ENCODE results near the gene COL3A1.

COL3A1 gene

GRCh38 chr2:188974164-188974563 lies at the start of gene COL3A1:
Gene COL3A1, plus strand, starts transcription at chr2:188974373. Its CDS starts 117 bp downstream, at chr2:188974490.
- Histone ChIP-seq H4K20me1 (ENCODE audit: insufficient read depth, low read length, poor library complexity, severe bottlenecking) (no peaks in the 10 kb centered on the region), H3K9ac (ENCODE audit: low read depth, low read length, poor library complexity, severe bottlenecking) (no peak within 1 kb of the TSS), H3K27me3 (ENCODE audit: insufficient read depth, low read length, poor library complexity, severe bottlenecking) (no peaks in the 10 kb centered on the region), H3K4me1 (ENCODE audit: insufficient read depth, low read length, poor library complexity, severe bottlenecking) (peaks cover 20% of the 10 kb centered on the region), H3K4me2 (ENCODE audit: low read depth, low read length, poor library complexity, severe bottlenecking) (no peak within 1 kb of the TSS), H3K79me2 (ENCODE audit: insufficient read depth, low read length) (no peaks in the 10 kb centered on the region), H3K9me3 (ENCODE audit: insufficient read depth, low read depth, low read length) (no peaks in the 10 kb centered on the region), H2AFZ (ENCODE audit: low read length) (0 out of 2 replicates have a peak within 1 kb of the TSS, but pooled peaks have one; percentile 10), H3K9me2 (replicated peaks; ENCODE audit: low read depth, low read length) (no peaks in the 10 kb centered on the region), H3K36me3 (ENCODE audit: insufficient read depth, low read length) (no peaks in the 10 kb centered on the region), H3F3A (ENCODE audit: low read depth) (no peaks in the 10 kb centered on the region), H3K4me3 (ENCODE audit: low read length, poor library complexity, severe bottlenecking) (no peak within 1 kb of the TSS)
- TF ChIP-seq EZH2phosphoT487 (IDR thresholded peaks at IDR 0.05; ENCODE audit: borderline replicate concordance) (no peak), CTCF (conservative IDR thresholded peaks at IDR 0.05; ENCODE audit: low read length) (no peak)

- Histone ChIP-seq H3K9me3 (ENCODE audit: insufficient read depth, low read depth, low read length) (peaks cover 22% of the 10 kb centered on the region; the same call in 1 of the 2 replicates), H3F3A (ENCODE audit: low read depth) (no peaks in the 10 kb centered on the region), H3K79me2 (ENCODE audit: insufficient read depth, low read length) (no peaks in the 10 kb centered on the region), H4K20me1 (ENCODE audit: insufficient read depth, low read length, poor library complexity, severe bottlenecking) (no peaks in the 10 kb centered on the region), H3K9ac (ENCODE audit: low read depth, low read length, poor library complexity, severe bottlenecking) (no peak overlapping the region), H3K4me3 (ENCODE audit: low read length, poor library complexity, severe bottlenecking) (no peak overlapping the region), H3K36me3 (ENCODE audit: insufficient read depth, low read length) (no peaks in the 10 kb centered on the region), H2AFZ (ENCODE audit: low read length) (no peak overlapping the region), H3K27me3 (ENCODE audit: insufficient read depth, low read length, poor library complexity, severe bottlenecking) (no peaks in the 10 kb centered on the region), H3K4me2 (ENCODE audit: low read depth, low read length, poor library complexity, severe bottlenecking) (no peak overlapping the region), H3K4me1 (ENCODE audit: insufficient read depth, low read length, poor library complexity, severe bottlenecking) (no peaks in the 10 kb centered on the region), H3K9me2 (replicated peaks; ENCODE audit: low read depth, low read length) (no peaks in the 10 kb centered on the region)
- TF ChIP-seq CTCF (conservative IDR thresholded peaks at IDR 0.05; ENCODE audit: low read length) (no peak), EZH2phosphoT487 (IDR thresholded peaks at IDR 0.05; ENCODE audit: borderline replicate concordance) (no peak)
Measured at GRCh38 chr2:188928643-188929042, 45.5 kb upstream of the COL3A1 start.

GRCh38 chr2:188931361-188931760 lies 42.8 kb upstream of the COL3A1 start:
- no peaks in the 10 kb centered on the region for H3K27me3 ChIP-seq (ENCODE audit: insufficient read depth, low read length, poor library complexity, severe bottlenecking)
- no peak overlapping the region for H3K4me2 ChIP-seq (ENCODE audit: low read depth, low read length, poor library complexity, severe bottlenecking)
- H3F3A ChIP-seq (ENCODE audit: low read depth) = no peaks in the 10 kb centered on the region; the same call in 1 of the 2 replicates
- H3K9me2 ChIP-seq (replicated peaks; ENCODE audit: low read depth, low read length) = no peaks in the 10 kb centered on the region
- H2AFZ ChIP-seq (ENCODE audit: low read length) = no peak overlapping the region
- H3K9ac ChIP-seq (ENCODE audit: low read depth, low read length, poor library complexity, severe bottlenecking) = no peak overlapping the region
- TF ChIP-seq EZH2phosphoT487 (IDR thresholded peaks at IDR 0.05; ENCODE audit: borderline replicate concordance) (no peak), CTCF (conservative IDR thresholded peaks at IDR 0.05; ENCODE audit: low read length) (no peak)
- no peaks in the 10 kb centered on the region for H3K36me3 ChIP-seq (ENCODE audit: insufficient read depth, low read length)
- no peaks in the 10 kb centered on the region for H3K79me2 ChIP-seq (ENCODE audit: insufficient read depth, low read length)
- H4K20me1 ChIP-seq (ENCODE audit: insufficient read depth, low read length, poor library complexity, severe bottlenecking) = no peaks in the 10 kb centered on the region
- no peak overlapping the region for H3K4me3 ChIP-seq (ENCODE audit: low read length, poor library complexity, severe bottlenecking)
- H3K9me3 ChIP-seq (ENCODE audit: insufficient read depth, low read depth, low read length) = peaks cover 22% of the 10 kb centered on the region; the same call in 1 of the 2 replicates
- peaks cover 4% of the 10 kb centered on the region for H3K4me1 ChIP-seq (ENCODE audit: insufficient read depth, low read length, poor library complexity, severe bottlenecking)

Data from Loucy (cell line).